Measurements from ENCODE around the gene TECR. TPM values are rescaled to one million over a fixed set of nuclear protein-coding genes. Genes with fewer than 3 reads are reported as not detected.
A peak's percentile ranks its signal among the peaks of the same experiment; 100 is the strongest.

The TECR gene
- total RNA-seq, 1 donor from 2014 or later, result 186 TPM

DNA sequence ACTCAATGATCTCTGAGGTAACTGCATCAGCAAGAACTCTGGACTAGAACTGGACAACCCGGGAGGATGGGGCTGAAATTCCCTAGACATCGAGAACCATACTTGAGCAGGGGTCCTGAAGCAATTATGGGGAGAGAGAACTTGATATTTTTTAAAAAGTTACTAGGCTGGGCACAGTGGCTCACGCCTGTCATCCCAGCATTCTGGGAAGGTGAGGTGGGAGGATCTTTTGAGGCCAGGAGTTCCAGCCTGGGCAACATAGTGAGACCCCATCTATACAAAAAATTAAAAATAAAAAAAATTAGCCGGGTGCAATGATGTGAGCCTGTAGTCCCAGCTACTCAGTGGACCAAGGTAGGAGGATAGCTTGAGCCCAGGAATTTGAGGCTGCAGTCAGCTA, 8.9 kb upstream of the TECR start:
- Mint-ChIP-seq H3K9me3 (ENCODE audit: low read depth) (no peaks in the 10 kb centered on the region), H3K27me3 (no peaks in the 10 kb centered on the region), H3K4me1 (ENCODE audit: low read depth) (peaks cover 25% of the 10 kb centered on the region), H3K27ac (peak overlapping the region; percentile 56), H3K36me3 (ENCODE audit: insufficient read depth) (peaks cover 8% of the 10 kb centered on the region), H3K4me3 (ENCODE audit: low read depth) (no peak overlapping the region)
- TF ChIP-seq, protein P1, sequence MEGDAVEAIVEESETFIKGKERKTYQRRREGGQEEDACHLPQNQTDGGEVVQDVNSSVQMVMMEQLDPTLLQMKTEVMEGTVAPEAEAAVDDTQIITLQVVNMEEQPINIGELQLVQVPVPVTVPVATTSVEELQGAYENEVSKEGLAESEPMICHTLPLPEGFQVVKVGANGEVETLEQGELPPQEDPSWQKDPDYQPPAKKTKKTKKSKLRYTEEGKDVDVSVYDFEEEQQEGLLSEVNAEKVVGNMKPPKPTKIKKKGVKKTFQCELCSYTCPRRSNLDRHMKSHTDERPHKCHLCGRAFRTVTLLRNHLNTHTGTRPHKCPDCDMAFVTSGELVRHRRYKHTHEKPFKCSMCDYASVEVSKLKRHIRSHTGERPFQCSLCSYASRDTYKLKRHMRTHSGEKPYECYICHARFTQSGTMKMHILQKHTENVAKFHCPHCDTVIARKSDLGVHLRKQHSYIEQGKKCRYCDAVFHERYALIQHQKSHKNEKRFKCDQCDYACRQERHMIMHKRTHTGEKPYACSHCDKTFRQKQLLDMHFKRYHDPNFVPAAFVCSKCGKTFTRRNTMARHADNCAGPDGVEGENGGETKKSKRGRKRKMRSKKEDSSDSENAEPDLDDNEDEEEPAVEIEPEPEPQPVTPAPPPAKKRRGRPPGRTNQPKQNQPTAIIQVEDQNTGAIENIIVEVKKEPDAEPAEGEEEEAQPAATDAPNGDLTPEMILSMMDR (IDR thresholded peaks at IDR 0.05; ENCODE audit: unreplicated experiment), result no peak
- no peak for DNase-seq (ENCODE audit: low spot score, unreplicated experiment)

DNA sequence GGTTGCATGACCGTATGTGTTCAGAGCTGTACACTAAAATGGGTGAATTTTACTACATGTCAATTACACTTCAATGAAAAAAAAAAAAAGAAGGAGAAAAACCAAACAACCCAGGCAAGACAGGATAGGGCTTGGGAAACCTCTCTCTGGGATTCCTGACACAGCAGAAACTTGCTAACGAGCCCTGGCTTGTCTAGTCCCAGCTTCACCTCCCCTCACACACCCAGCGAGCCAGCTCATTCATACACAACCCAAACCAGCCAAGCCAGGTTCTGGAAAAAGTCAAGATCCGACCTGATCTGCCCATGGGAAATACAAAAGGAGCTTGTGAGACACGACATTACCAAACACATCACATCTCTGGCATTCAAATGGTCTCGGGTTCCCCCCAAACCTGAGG, 3.7 kb upstream of the TECR start:
- peaks cover 17% of the 10 kb centered on the region for H3K4me1 Mint-ChIP-seq (ENCODE audit: low read depth)
- H3K27me3 Mint-ChIP-seq, result no peaks in the 10 kb centered on the region
- H3K36me3 Mint-ChIP-seq (ENCODE audit: insufficient read depth), result no peaks in the 10 kb centered on the region
- no peaks in the 10 kb centered on the region for H3K9me3 Mint-ChIP-seq (ENCODE audit: low read depth)
- TF ChIP-seq, protein P1 (IDR thresholded peaks at IDR 0.05; ENCODE audit: unreplicated experiment), result no peak
- H3K27ac Mint-ChIP-seq, result no peak overlapping the region
- no peak overlapping the region for H3K4me3 Mint-ChIP-seq (ENCODE audit: low read depth)
- DNase-seq (ENCODE audit: low spot score, unreplicated experiment), result no peak

DNA sequence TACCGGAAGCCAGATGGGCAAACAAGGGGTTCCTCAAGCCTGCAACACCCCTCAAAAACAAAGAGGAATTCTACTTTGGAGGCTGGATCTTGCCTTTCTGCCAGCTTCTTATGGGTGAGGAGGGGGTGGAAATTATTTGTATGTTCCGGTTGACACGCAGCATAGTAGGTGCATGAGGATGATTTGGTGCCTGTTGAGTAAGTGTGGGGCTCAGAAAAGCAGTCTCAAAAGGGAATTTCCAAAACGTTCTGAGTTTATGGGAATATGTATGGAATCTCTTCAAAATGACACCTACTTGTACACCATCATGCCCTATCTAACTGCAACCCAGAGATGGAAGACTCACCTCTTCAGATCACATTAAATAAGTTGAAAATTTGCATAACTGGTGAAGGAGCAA, 3.0 kb upstream of the TECR start:
- no peaks in the 10 kb centered on the region for H3K9me3 Mint-ChIP-seq (ENCODE audit: low read depth)
- H3K4me1 Mint-ChIP-seq (ENCODE audit: low read depth), result peaks cover 18% of the 10 kb centered on the region
- H3K36me3 Mint-ChIP-seq (ENCODE audit: insufficient read depth), result no peaks in the 10 kb centered on the region
- TF ChIP-seq, protein P1 (IDR thresholded peaks at IDR 0.05; ENCODE audit: unreplicated experiment), result no peak
- H3K4me3 Mint-ChIP-seq (ENCODE audit: low read depth), result no peak overlapping the region
- H3K27ac Mint-ChIP-seq, result no peak overlapping the region
- no peak for DNase-seq (ENCODE audit: low spot score, unreplicated experiment)
- H3K27me3 Mint-ChIP-seq, result no peaks in the 10 kb centered on the region

DNA sequence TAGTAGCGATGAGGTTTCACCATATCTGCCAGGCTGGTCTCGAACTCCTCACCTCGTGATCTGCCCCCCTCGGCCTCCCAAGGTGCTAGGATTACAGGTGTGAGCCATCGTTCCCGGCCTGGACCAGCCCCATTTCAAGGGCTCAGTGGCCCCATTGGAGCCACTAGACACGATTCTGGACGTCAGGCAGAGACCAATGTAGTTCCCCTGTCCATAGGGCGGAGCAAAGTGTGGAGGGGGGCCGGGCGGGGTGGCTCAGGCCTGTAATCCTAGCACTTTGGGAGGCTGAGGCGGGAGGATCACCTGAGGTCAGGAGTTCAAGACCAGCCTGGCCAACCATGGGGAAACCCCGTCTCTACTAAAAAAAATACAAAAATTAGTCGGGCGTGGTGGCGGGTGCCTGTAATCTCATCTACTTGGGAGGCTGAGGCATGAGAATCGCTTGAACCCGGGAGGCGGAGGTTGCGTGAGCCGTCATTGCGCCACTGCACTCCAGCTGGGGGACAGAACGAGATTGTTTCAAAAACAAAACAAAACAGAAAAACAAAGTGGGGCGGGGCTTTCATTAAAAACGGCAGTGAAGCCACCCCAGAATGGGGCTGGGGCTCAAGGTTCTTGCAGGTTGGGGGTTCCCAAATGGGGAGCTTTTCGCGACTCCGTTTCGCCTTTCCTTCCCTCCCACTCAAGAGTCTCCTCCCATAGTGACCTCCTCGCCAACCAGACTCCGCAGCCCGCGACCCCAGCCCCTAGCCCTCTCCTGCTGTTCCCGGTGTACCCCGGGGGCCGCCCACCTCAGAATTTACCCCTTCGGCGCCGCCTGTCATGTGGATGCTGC, 758 bp upstream of the TECR start:
- DNase-seq (ENCODE audit: low spot score, unreplicated experiment), result no peak
- Mint-ChIP-seq H3K9me3 (ENCODE audit: low read depth) (no peaks in the 10 kb centered on the region), H3K4me3 (ENCODE audit: low read depth) (peak overlapping the region; percentile 94), H3K27me3 (no peaks in the 10 kb centered on the region), H3K27ac (peak overlapping the region; percentile 93), H3K4me1 (ENCODE audit: low read depth) (peaks cover 14% of the 10 kb centered on the region), H3K36me3 (ENCODE audit: insufficient read depth) (peaks cover 3% of the 10 kb centered on the region)
- TF ChIP-seq, protein P1 (IDR thresholded peaks at IDR 0.05; ENCODE audit: unreplicated experiment), result no peak

DNA sequence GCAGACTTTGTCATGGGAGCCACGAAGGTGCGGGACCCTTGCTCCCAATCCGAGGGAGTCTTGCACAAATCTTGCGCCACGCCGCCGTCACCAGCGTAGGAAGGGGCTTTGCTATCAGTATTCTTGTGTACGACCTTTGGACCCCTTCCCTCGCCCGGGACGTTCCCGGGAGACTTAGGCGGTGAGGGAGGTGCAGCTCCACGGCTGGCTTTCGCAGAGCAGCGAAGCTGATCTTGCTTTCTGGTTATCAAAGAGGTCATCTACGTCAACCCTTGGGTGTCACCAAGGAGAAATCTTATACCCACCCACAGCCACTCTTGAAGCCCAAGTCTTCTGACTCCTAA, 583 bp downstream of the TECR start:
- H3K4me1 Mint-ChIP-seq (ENCODE audit: low read depth), result peaks cover 14% of the 10 kb centered on the region
- DNase-seq (ENCODE audit: low spot score, unreplicated experiment), result peak; percentile 65
- TF ChIP-seq, protein P1 (IDR thresholded peaks at IDR 0.05; ENCODE audit: unreplicated experiment), result no peak
- peak overlapping the region; percentile 98 for H3K27ac Mint-ChIP-seq
- peak overlapping the region; percentile 94 for H3K4me3 Mint-ChIP-seq (ENCODE audit: low read depth)
- no peaks in the 10 kb centered on the region for H3K27me3 Mint-ChIP-seq
- peaks cover 3% of the 10 kb centered on the region for H3K36me3 Mint-ChIP-seq (ENCODE audit: insufficient read depth)
- no peaks in the 10 kb centered on the region for H3K9me3 Mint-ChIP-seq (ENCODE audit: low read depth)
